ENCODE measurements around the gene IL16.

Gene IL16

DNA sequence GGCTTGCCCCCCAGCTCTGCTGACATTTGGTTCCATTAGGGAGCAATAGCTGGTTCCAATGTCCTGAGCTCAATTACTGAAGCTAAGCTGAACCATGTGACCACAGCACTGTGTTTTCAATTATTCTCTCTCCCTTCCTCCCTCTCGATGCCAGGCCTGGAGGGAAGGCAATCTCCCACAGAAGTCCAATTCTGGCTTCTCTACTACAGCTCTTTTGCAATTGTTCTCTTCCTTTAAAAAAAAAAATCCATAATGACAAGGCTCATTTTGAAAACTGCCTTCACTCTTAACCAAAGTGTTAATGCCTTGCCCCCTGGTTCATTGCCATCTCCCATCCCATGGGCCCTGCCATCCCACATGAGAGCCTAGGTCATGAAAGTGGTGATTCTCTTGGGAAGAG lies 24.8 kb downstream of the IL16 start:
- no peaks in the 10 kb centered on the region for H4K20me1 ChIP-seq (ENCODE audit: low read depth, low read length)
- H3K79me2 ChIP-seq (ENCODE audit: insufficient read depth, low read length), result no peaks in the 10 kb centered on the region
- no peaks in the 10 kb centered on the region for H3F3A ChIP-seq (ENCODE audit: insufficient read depth)
- H3K27me3 ChIP-seq (ENCODE audit: low read length), result no peaks in the 10 kb centered on the region
- H3K4me3 ChIP-seq (ENCODE audit: insufficient read depth, low read length, poor library complexity, severe bottlenecking), result no peak overlapping the region
- H3K27ac ChIP-seq (ENCODE audit: low read depth, low read length), result no peak overlapping the region
- H3K4me2 ChIP-seq (ENCODE audit: low read depth, low read length, poor library complexity, severe bottlenecking), result no peak overlapping the region
- H3K36me3 ChIP-seq (ENCODE audit: low read length), result no peaks in the 10 kb centered on the region
- TF ChIP-seq, protein P1, sequence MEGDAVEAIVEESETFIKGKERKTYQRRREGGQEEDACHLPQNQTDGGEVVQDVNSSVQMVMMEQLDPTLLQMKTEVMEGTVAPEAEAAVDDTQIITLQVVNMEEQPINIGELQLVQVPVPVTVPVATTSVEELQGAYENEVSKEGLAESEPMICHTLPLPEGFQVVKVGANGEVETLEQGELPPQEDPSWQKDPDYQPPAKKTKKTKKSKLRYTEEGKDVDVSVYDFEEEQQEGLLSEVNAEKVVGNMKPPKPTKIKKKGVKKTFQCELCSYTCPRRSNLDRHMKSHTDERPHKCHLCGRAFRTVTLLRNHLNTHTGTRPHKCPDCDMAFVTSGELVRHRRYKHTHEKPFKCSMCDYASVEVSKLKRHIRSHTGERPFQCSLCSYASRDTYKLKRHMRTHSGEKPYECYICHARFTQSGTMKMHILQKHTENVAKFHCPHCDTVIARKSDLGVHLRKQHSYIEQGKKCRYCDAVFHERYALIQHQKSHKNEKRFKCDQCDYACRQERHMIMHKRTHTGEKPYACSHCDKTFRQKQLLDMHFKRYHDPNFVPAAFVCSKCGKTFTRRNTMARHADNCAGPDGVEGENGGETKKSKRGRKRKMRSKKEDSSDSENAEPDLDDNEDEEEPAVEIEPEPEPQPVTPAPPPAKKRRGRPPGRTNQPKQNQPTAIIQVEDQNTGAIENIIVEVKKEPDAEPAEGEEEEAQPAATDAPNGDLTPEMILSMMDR (IDR thresholded peaks at IDR 0.05; ENCODE audit: insufficient read depth, low read length, poor library complexity, severe bottlenecking), result no peak
- no peak for TF ChIP-seq EZH2phosphoT487 (conservative IDR thresholded peaks at IDR 0.05; ENCODE audit: low read length)
- no peak overlapping the region for H2AFZ ChIP-seq (ENCODE audit: low read depth, low read length, severe bottlenecking)
- H3K9ac ChIP-seq (ENCODE audit: low read length), result no peak overlapping the region
- H3K9me3 ChIP-seq (ENCODE audit: insufficient read depth, low read length), result no peaks in the 10 kb centered on the region
- H3K9me2 ChIP-seq (replicated peaks; ENCODE audit: insufficient read depth, low read length), result no peaks in the 10 kb centered on the region

DNA sequence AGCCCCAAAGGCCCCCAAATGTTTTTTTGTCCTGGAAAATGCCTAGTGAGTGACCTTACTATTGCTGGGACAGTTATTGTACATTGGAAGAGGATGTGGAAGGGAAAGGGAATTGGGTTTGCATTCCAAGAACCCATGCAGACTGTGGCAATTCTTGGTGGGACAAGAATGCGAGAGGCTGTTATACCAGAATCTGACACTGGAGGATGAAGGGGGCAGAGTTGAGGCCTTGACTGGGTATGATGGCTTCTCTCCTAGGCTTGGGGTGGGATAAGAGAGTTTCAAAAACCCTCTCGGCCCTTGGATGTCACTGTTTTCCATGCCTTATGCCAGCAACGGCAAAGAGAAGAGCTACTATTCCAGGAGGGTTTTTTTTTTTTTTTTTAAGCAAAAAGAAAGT lies 25.3 kb downstream of the IL16 start:
- Histone ChIP-seq H3K4me3 (ENCODE audit: insufficient read depth, low read length, poor library complexity, severe bottlenecking) (no peak overlapping the region), H4K20me1 (ENCODE audit: low read depth, low read length) (no peaks in the 10 kb centered on the region), H3F3A (ENCODE audit: insufficient read depth) (no peaks in the 10 kb centered on the region), H3K4me2 (ENCODE audit: low read depth, low read length, poor library complexity, severe bottlenecking) (no peak overlapping the region), H3K9me2 (replicated peaks; ENCODE audit: insufficient read depth, low read length) (no peaks in the 10 kb centered on the region), H3K9me3 (ENCODE audit: insufficient read depth, low read length) (no peaks in the 10 kb centered on the region), H3K9ac (ENCODE audit: low read length) (no peak overlapping the region), H3K36me3 (ENCODE audit: low read length) (no peaks in the 10 kb centered on the region), H2AFZ (ENCODE audit: low read depth, low read length, severe bottlenecking) (no peak overlapping the region), H3K79me2 (ENCODE audit: insufficient read depth, low read length) (no peaks in the 10 kb centered on the region), H3K27ac (ENCODE audit: low read depth, low read length) (no peak overlapping the region), H3K27me3 (ENCODE audit: low read length) (no peaks in the 10 kb centered on the region)
- TF ChIP-seq, protein P1 (IDR thresholded peaks at IDR 0.05; ENCODE audit: insufficient read depth, low read length, poor library complexity, severe bottlenecking), result no peak
- TF ChIP-seq EZH2phosphoT487 (conservative IDR thresholded peaks at IDR 0.05; ENCODE audit: low read length), result no peak

DNA sequence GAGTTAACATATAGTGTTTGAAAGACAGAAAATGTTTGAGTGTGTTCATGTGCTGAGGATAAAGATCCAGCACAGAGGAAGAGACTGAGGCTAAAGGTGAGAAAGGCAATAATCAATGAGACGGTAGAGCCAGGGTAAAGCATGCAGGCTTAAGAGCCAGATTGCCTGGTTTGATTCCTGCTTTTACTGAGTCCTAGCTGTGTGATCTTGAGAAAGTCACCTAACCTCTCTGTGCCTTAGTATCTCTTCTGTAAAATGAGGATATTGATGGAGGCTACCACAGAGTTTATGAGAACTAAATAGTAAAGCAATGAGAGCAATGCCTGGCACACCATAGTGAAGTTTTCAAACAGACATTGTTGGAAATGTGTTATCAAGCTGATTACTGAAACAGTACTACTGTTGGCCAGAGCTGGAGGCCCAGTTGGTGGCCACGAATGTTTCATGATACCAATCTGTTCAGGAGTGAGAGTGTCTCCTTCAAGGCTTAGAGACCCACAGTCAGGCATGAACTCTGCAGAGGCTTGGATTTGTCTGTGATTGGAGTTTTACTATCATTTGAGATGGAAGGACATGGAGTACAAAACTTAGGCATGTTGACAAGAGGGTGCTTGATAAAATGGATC lies 26.8 kb downstream of the IL16 start:
- Histone ChIP-seq H3K9me3 (ENCODE audit: insufficient read depth, low read length) (no peaks in the 10 kb centered on the region), H4K20me1 (ENCODE audit: low read depth, low read length) (no peaks in the 10 kb centered on the region), H3F3A (ENCODE audit: insufficient read depth) (no peaks in the 10 kb centered on the region), H3K36me3 (ENCODE audit: low read length) (no peaks in the 10 kb centered on the region), H3K27ac (ENCODE audit: low read depth, low read length) (no peak overlapping the region), H3K27me3 (ENCODE audit: low read length) (no peaks in the 10 kb centered on the region), H3K4me3 (ENCODE audit: insufficient read depth, low read length, poor library complexity, severe bottlenecking) (no peak overlapping the region), H3K9ac (ENCODE audit: low read length) (no peak overlapping the region), H3K79me2 (ENCODE audit: insufficient read depth, low read length) (no peaks in the 10 kb centered on the region), H3K4me2 (ENCODE audit: low read depth, low read length, poor library complexity, severe bottlenecking) (no peak overlapping the region), H2AFZ (ENCODE audit: low read depth, low read length, severe bottlenecking) (no peak overlapping the region), H3K9me2 (replicated peaks; ENCODE audit: insufficient read depth, low read length) (no peaks in the 10 kb centered on the region)
- TF ChIP-seq, protein P1 (IDR thresholded peaks at IDR 0.05; ENCODE audit: insufficient read depth, low read length, poor library complexity, severe bottlenecking), result no peak
- no peak for TF ChIP-seq EZH2phosphoT487 (conservative IDR thresholded peaks at IDR 0.05; ENCODE audit: low read length)

Data from SU-DHL-6 (cell line).